ENCODE data around the gene FARS2. TPM values are rescaled to one million over a fixed set of nuclear protein-coding genes. Genes with fewer than 3 reads are reported as not detected.

The FARS2 gene
- total and polyA plus RNA-seq, 7 donors = 8.1 to 21.0 (median 12.5) TPM

DNA sequence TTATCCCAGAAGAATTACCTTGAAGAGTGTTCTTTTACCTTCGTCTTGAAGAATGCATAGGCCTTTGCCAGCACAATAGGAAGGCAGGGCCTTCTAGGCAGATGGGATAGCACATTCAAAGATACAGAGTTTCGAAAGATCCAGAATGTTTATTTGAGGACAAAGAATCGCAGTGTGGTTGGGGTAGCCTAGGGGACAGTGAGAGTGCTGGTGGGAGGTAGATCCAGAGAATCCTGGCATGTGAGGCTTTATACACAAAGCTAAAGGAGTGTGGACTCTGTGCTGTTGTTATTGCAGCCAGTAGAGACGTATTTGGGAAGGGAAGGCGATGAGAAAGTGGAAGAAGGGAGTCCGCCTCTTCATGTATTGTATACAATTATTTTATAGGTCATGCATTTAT lies 186.6 kb downstream of the FARS2 start:
- no peaks in the 10 kb centered on the region for H3K27me3 ChIP-seq
- 93 to 95% methylated on average over 6 of the region's 6 CpGs for WGBS, 2 donors
- intact Hi-C loops (cut with DNase I) = no loop called here
- H3K9me3 ChIP-seq = no peaks in the 10 kb centered on the region
- peaks cover 0 to 6% (median 4%) of the 10 kb centered on the region in 4 donors for H3K4me1 ChIP-seq
- H3K27ac ChIP-seq = no peak overlapping the region
- H3K36me3 ChIP-seq = no peaks in the 10 kb centered on the region
- TF ChIP-seq POLR2A (IDR thresholded peaks at IDR 0.05) (no peak), POLR2AphosphoS5 (IDR thresholded peaks at IDR 0.05) (no peak), EP300 (IDR thresholded peaks at IDR 0.05) (no peak)
- TF ChIP-seq, protein P1, sequence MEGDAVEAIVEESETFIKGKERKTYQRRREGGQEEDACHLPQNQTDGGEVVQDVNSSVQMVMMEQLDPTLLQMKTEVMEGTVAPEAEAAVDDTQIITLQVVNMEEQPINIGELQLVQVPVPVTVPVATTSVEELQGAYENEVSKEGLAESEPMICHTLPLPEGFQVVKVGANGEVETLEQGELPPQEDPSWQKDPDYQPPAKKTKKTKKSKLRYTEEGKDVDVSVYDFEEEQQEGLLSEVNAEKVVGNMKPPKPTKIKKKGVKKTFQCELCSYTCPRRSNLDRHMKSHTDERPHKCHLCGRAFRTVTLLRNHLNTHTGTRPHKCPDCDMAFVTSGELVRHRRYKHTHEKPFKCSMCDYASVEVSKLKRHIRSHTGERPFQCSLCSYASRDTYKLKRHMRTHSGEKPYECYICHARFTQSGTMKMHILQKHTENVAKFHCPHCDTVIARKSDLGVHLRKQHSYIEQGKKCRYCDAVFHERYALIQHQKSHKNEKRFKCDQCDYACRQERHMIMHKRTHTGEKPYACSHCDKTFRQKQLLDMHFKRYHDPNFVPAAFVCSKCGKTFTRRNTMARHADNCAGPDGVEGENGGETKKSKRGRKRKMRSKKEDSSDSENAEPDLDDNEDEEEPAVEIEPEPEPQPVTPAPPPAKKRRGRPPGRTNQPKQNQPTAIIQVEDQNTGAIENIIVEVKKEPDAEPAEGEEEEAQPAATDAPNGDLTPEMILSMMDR (IDR thresholded peaks at IDR 0.05) = no peak
- no peak overlapping the region for H3K4me3 ChIP-seq
- DNase-seq = no peak

DNA sequence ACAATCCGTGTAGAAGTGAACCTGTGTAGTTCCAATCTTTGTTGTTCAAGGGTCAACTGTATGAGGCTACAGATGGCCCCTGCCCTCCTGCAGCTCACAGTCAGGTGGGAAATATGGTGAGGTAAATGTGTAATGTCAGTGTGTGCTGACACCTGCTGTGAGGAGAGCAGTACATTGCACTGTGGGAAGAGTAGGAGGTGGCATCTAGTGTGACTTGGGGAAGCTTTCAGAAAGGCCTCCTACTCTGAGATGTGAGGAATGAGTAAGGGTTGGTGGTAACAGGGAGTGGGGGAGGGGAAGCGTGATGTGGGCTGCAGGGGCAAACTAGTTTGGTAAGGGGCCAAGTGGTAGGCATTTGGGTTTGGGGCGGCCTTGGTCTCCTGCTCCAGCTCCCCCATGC lies 188.8 kb downstream of the FARS2 start:
- H3K4me3 ChIP-seq = no peak overlapping the region
- no peaks in the 10 kb centered on the region for H3K36me3 ChIP-seq
- no peak overlapping the region for H3K27ac ChIP-seq
- TF ChIP-seq EP300 (IDR thresholded peaks at IDR 0.05) = no peak
- TF ChIP-seq, protein P1 (IDR thresholded peaks at IDR 0.05) = no peak
- no peak for TF ChIP-seq POLR2A (IDR thresholded peaks at IDR 0.05)
- no peak for TF ChIP-seq POLR2AphosphoS5 (IDR thresholded peaks at IDR 0.05)
- 95% methylated on average over 3 of the region's 3 CpGs for WGBS, 2 donors
- H3K4me1 ChIP-seq = no peaks in the 10 kb centered on the region
- DNase-seq = no peak
- intact Hi-C loops (cut with DNase I) = no loop called here
- H3K9me3 ChIP-seq = no peaks in the 10 kb centered on the region
- H3K27me3 ChIP-seq = no peaks in the 10 kb centered on the region

DNA sequence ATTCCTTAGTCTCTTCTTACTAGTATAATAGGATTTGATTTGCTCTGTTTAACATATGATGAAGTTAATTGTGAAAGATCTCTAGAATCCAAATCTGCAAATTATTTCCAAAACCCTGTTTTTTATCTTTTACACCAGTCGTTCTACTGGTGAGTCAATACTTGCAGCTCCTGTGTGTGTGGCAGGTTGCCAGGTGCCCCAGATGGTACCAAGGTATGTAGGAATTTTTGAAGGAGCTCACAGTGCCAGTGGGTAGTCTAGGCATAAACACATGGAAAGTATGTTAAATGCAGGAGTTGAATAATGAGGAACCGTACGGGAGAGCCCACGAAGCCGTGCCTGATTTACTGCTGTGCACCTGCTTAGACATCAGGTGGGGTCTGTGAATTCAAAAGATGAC lies 192.2 kb downstream of the FARS2 start:
- intact Hi-C loops (cut with DNase I) = no loop called here
- no peak overlapping the region for H3K4me3 ChIP-seq
- no peak for TF ChIP-seq EP300 (IDR thresholded peaks at IDR 0.05)
- TF ChIP-seq POLR2AphosphoS5 (IDR thresholded peaks at IDR 0.05) = no peak
- TF ChIP-seq, protein P1 (IDR thresholded peaks at IDR 0.05) = no peak
- TF ChIP-seq POLR2A (IDR thresholded peaks at IDR 0.05) = no peak
- DNase-seq = no peak
- WGBS, 2 donors = 83 to 88% methylated on average over 5 of the region's 5 CpGs
- no peaks in the 10 kb centered on the region for H3K27me3 ChIP-seq
- H3K9me3 ChIP-seq = no peaks in the 10 kb centered on the region
- H3K36me3 ChIP-seq = no peaks in the 10 kb centered on the region
- H3K27ac ChIP-seq = no peak overlapping the region
- H3K4me1 ChIP-seq = peaks cover 0 to 6% (median 0%) of the 10 kb centered on the region in 4 donors

DNA sequence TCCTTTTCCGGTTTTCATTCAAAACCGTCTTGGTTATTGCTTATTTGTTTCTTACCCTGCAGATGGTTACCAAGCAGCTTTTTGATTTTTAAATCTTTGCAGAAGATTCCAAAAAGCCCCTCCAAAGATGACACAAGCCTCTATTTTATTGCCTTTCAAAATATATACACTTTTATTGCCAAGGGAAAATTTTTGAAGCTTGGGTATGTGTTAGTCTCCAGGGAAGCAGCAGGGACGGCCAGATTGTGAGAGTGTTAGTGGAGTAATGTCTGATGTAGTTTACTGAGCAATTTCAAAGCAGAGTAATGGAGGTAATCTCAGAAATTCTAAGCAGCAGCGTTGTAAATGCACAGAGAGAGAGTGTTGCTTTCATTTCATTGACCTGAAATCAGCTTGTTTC lies 193.8 kb downstream of the FARS2 start:
- TF ChIP-seq POLR2AphosphoS5 (IDR thresholded peaks at IDR 0.05) = no peak
- no peak for TF ChIP-seq EP300 (IDR thresholded peaks at IDR 0.05)
- TF ChIP-seq POLR2A (IDR thresholded peaks at IDR 0.05) = no peak
- TF ChIP-seq, protein P1 (IDR thresholded peaks at IDR 0.05) = no peak

GRCh38 chr6:5457041-5457440 lies 195.7 kb downstream of the FARS2 start:
- no peak overlapping the region for H3K27ac ChIP-seq
- no peaks in the 10 kb centered on the region for H3K36me3 ChIP-seq
- no peak overlapping the region for H3K4me3 ChIP-seq
- DNase-seq = no peak
- 92% methylated on average over 9 of the region's 9 CpGs for WGBS, 2 donors
- H3K27me3 ChIP-seq = no peaks in the 10 kb centered on the region
- no peaks in the 10 kb centered on the region for H3K9me3 ChIP-seq
- TF ChIP-seq, protein P1 (IDR thresholded peaks at IDR 0.05) = no peak
- TF ChIP-seq EP300 (IDR thresholded peaks at IDR 0.05) (no peak), POLR2AphosphoS5 (IDR thresholded peaks at IDR 0.05) (no peak), POLR2A (IDR thresholded peaks at IDR 0.05) (no peak)
- intact Hi-C loops (cut with DNase I) = no loop called here
- H3K4me1 ChIP-seq = peaks cover 0 to 7% (median 0%) of the 10 kb centered on the region in 4 donors

More for the DNA sequence above, 193.8 kb downstream of the FARS2 start:
- no peaks in the 10 kb centered on the region for H3K36me3 ChIP-seq
- DNase-seq = no peak
- WGBS, 2 donors = 64 to 78% methylated on average over 4 of the region's 4 CpGs
- no peak overlapping the region for H3K27ac ChIP-seq
- no peaks in the 10 kb centered on the region for H3K9me3 ChIP-seq
- H3K27me3 ChIP-seq = no peaks in the 10 kb centered on the region
- H3K4me1 ChIP-seq = peaks cover 0 to 7% (median 0%) of the 10 kb centered on the region in 4 donors
- intact Hi-C loops (cut with DNase I) = no loop called here
- no peak overlapping the region for H3K4me3 ChIP-seq
